ENCODE data around the gene CDC25B. TPM values are rescaled to one million over a fixed set of nuclear protein-coding genes. Genes with fewer than 3 reads are reported as not detected.

Gene CDC25B
- total and polyA plus RNA-seq, 2 donors (not counting 3 experiments of a cell fraction or from before 2014, with no cell fraction given): 46.7 to 76.5 TPM

- FAIRE-seq (no peak), DNase-seq (ENCODE audit: low read depth, low spot score) (no peak)
- Histone ChIP-seq H2AFZ (ENCODE audit: low read depth, low read length) (no peak overlapping the region), H3K9me1 (replicated peaks; ENCODE audit: control insufficient read depth, extremely low read depth, insufficient read depth, low read length) (no peaks in the 10 kb centered on the region), H3K9me3 (replicated peaks; ENCODE audit: control insufficient read depth, insufficient read depth, low read length) (no peaks in the 10 kb centered on the region), H3K4me3 (replicated peaks in 1 of 3; ENCODE audit: insufficient read depth in 1 of 3, low read depth in 1 of 3, low read length in 3 of 3) (no peak overlapping the region), H3K27me3 (ENCODE audit: control insufficient read depth in 2 of 2, insufficient read depth in 2 of 2, low read length in 2 of 2) (no peaks in the 10 kb centered on the region), H3K36me3 (ENCODE audit: control insufficient read depth in 2 of 2, extremely low read depth in 1 of 2, insufficient read depth in 2 of 2, low read length in 2 of 2) (peaks cover 0 to 23% of the 10 kb centered on the region in 2 experiments), H3K9ac (replicated peaks; ENCODE audit: extremely low read depth, insufficient read depth, low read length) (no peak overlapping the region), H3K79me2 (ENCODE audit: control insufficient read depth, insufficient read depth, low read length) (peaks cover 25% of the 10 kb centered on the region), H3K4me1 (ENCODE audit: control insufficient read depth, extremely low read depth, insufficient read depth, low read length) (peaks cover 20% of the 10 kb centered on the region), H3K4me2 (ENCODE audit: insufficient read depth, low read length) (no peak overlapping the region), H4K20me1 (replicated peaks; ENCODE audit: control insufficient read depth, extremely low read depth, insufficient read depth, low read length) (no peaks in the 10 kb centered on the region), H3K27ac (ENCODE audit: insufficient read depth, low read depth, low read length) (no peak overlapping the region)
- intact Hi-C loops (cut with micrococcal nuclease): no loop called here
- POLR2A ChIA-PET: no interaction called here
- CTCF ChIA-PET: interaction anchor here (1.6 kb wide), 1 partner anchor 19 kb away, joined by 6 read pairs; no protein-coding TSS in a partner anchor
- TF ChIP-seq POLR2AphosphoS5 (IDR thresholded peaks at IDR 0.05; ENCODE audit: insufficient read depth, low read depth, low read length) (no peak), JUN (IDR thresholded peaks at IDR 0.05; ENCODE audit: borderline replicate concordance, insufficient read depth, insufficient read length, low read depth) (no peak), MYC (IDR thresholded peaks at IDR 0.05; ENCODE audit: low read depth, low read length) (no peak), FOS (IDR thresholded peaks at IDR 0.05; ENCODE audit: borderline replicate concordance, insufficient read depth, low read length) (no peak), CTCF (IDR thresholded peaks at IDR 0.05; ENCODE audit: extremely low read depth in 1 of 2, insufficient read depth in 1 of 2, low read depth in 1 of 2, low read length in 2 of 2) (no peak), EZH2 (IDR thresholded peaks at IDR 0.05; ENCODE audit: borderline replicate concordance, low read depth, low read length, severe bottlenecking) (no peak), GATA2 (IDR thresholded peaks at IDR 0.05; ENCODE audit: insufficient read depth, insufficient read length, low read depth, low read length) (no peak), POLR2A (IDR thresholded peaks at IDR 0.05; ENCODE audit: low read depth, low read length) (no peak), MAX (IDR thresholded peaks at IDR 0.05; ENCODE audit: insufficient read depth, insufficient read length) (no peak)
- dilution Hi-C loops (cut with MboI; ENCODE audit: extremely low pct_ligation_motif_present, low sequenced_read_pairs): no loop called here
- BruUV-seq (replicated peaks): no TSS peak
Measured at GRCh38 chr20:3798908-3799248, 2.8 kb downstream of the CDC25B start.
